ENCODE results near the gene FGGY. TPM values are rescaled to one million over a fixed set of nuclear protein-coding genes. Genes with fewer than 3 reads are reported as not detected.
"Not testable (repeated sequence)": the region's sequence is repeated elsewhere in the genome, so short reads cannot be mapped to it uniquely, and the experiment has no call there.

FGGY gene
- polyA plus RNA-seq, 10 donors: 9.1 to 15.3 (median 12.5) TPM

- DNase-seq: no peak
Observed at GRCh38 chr1:59625384-59625783, 328.5 kb downstream of the FGGY start.

GRCh38 chr1:59631561-59632255, 334.8 kb downstream of the FGGY start:
- no peak for DNase-seq

GRCh38 chr1:59635097-59635496, 338.2 kb downstream of the FGGY start:
- no peak for DNase-seq

GRCh38 chr1:59638231-59638711, 341.4 kb downstream of the FGGY start:
- DNase-seq: peak; percentile 74 to 88 (median 78)

GRCh38 chr1:59639266-59639665, 342.4 kb downstream of the FGGY start:
- DNase-seq: no peak

- DNase-seq: peak in 2 of 3 donors; percentile 49 to 83
Observed at GRCh38 chr1:59640851-59641250, 344.0 kb downstream of the FGGY start.

- DNase-seq: peak in 1 of 3 donors; percentile 11
Observed at GRCh38 chr1:59641836-59642235, 344.9 kb downstream of the FGGY start.

- peak in 1 of 3 donors; percentile 16 for DNase-seq
Observed at GRCh38 chr1:59643526-59643925, 346.6 kb downstream of the FGGY start.

GRCh38 chr1:59645893-59646292, 349.0 kb downstream of the FGGY start:
- peak in 2 of 3 donors; percentile 28 to 51 for DNase-seq

GRCh38 chr1:59653142-59653958, 356.5 kb downstream of the FGGY start:
- not testable (repeated sequence) for DNase-seq

- DNase-seq: no peak
Observed at GRCh38 chr1:59653968-59654367, 357.1 kb downstream of the FGGY start.

GRCh38 chr1:59657873-59658465, 361.1 kb downstream of the FGGY start:
- no peak for DNase-seq

GRCh38 chr1:59664166-59664565, 367.3 kb downstream of the FGGY start:
- no peak for DNase-seq

GRCh38 chr1:59666106-59666505, 369.2 kb downstream of the FGGY start:
- DNase-seq: no peak

GRCh38 chr1:59667020-59667419, 370.1 kb downstream of the FGGY start:
- no peak for DNase-seq

- peak in 1 of 3 donors; percentile 70 for DNase-seq
Observed at GRCh38 chr1:59669752-59670312, 372.9 kb downstream of the FGGY start.

GRCh38 chr1:59670662-59671061, 373.8 kb downstream of the FGGY start:
- no peak for DNase-seq

GRCh38 chr1:59671066-59671952, 374.4 kb downstream of the FGGY start:
- peak in 1 of 3 donors; percentile 18 for DNase-seq

- DNase-seq: no peak
Observed at GRCh38 chr1:59671953-59672305, 375.0 kb downstream of the FGGY start.

- DNase-seq: no peak
Observed at GRCh38 chr1:59672851-59673572, 376.1 kb downstream of the FGGY start.

Measured in muscle of back (tissue), 11 donors.